GM21360 (cell line): ENCODE results near the gene PCDHGA1.
A peak's percentile ranks its signal among the peaks of the same experiment; 100 is the strongest.
"Not testable (repeated sequence)": the region's sequence is repeated elsewhere in the genome, so short reads cannot be mapped to it uniquely, and the experiment has no call there.

Experiments
- ATAC-seq: cut with Tn5 transposase; IDR thresholded peaks from one replicate; pipeline ENCODE4 v1.9.1; 2021; ENCODE audit warnings: mild to moderate bottlenecking, moderate library complexity; ENCODE audit not compliant: unreplicated experiment

The PCDHGA1 gene

GRCh38 chr5:141382469-141383294 lies 52.4 kb downstream of the PCDHGA1 start, which contains the start of gene PCDHGA7:
PCDHGA7 (plus strand) TSS chr5:141382742; CDS start chr5:141382900, 158 bp downstream.
- peak; percentile 73 for ATAC-seq

- ATAC-seq, result no peak
Observed at GRCh38 chr5:141383345-141383744, 53.0 kb downstream of the PCDHGA1 start.

GRCh38 chr5:141384471-141385267 lies 54.4 kb downstream of the PCDHGA1 start:
- no peak for ATAC-seq

GRCh38 chr5:141387557-141388311 lies 57.4 kb downstream of the PCDHGA1 start, which contains the start of gene PCDHGB4:
PCDHGB4 (plus strand) TSS chr5:141387698; CDS start chr5:141387885, 187 bp downstream.
- ATAC-seq, result peak; percentile 84

- no peak for ATAC-seq
Observed at GRCh38 chr5:141388661-141389060, 58.3 kb downstream of the PCDHGA1 start.

GRCh38 chr5:141389153-141390042 lies 59.1 kb downstream of the PCDHGA1 start:
- ATAC-seq, result no peak

- ATAC-seq, result no peak
Observed at GRCh38 chr5:141392429-141393198, 62.3 kb downstream of the PCDHGA1 start, which contains the start of gene PCDHGA8. PCDHGA8 (plus strand) TSS chr5:141392633; CDS start chr5:141392814, 181 bp downstream.

- no peak for ATAC-seq
Observed at GRCh38 chr5:141393267-141393666, 63.0 kb downstream of the PCDHGA1 start.

GRCh38 chr5:141394401-141395187 lies 64.3 kb downstream of the PCDHGA1 start:
- ATAC-seq, result not testable (repeated sequence)

- ATAC-seq, result peak; percentile 99
Observed at GRCh38 chr5:141397756-141398551, 67.6 kb downstream of the PCDHGA1 start, which contains the start of gene PCDHGB5. PCDHGB5 (plus strand) TSS chr5:141397947; CDS start chr5:141398128, 181 bp downstream.

- no peak for ATAC-seq
Observed at GRCh38 chr5:141398608-141399007, 68.3 kb downstream of the PCDHGA1 start.

GRCh38 chr5:141399555-141400258 lies 69.4 kb downstream of the PCDHGA1 start:
- no peak for ATAC-seq

- no peak for ATAC-seq
Observed at GRCh38 chr5:141402553-141403243, 72.4 kb downstream of the PCDHGA1 start, which contains the start of gene PCDHGA9. PCDHGA9 (plus strand) TSS chr5:141402778; CDS start chr5:141402953, 175 bp downstream.

GRCh38 chr5:141403387-141403786 lies 73.1 kb downstream of the PCDHGA1 start:
- no peak for ATAC-seq

GRCh38 chr5:141407790-141408505 lies 77.6 kb downstream of the PCDHGA1 start, which contains the start of gene PCDHGB6:
PCDHGB6 (plus strand) TSS chr5:141408021; CDS start chr5:141408203, 182 bp downstream.
- ATAC-seq, result peak; percentile 86
